ENCODE results near the gene STRAP.
A peak's percentile ranks its signal among the peaks of the same experiment; 100 is the strongest.

- TF ChIP-seq CTCF (conservative IDR thresholded peaks at IDR 0.05 in 1 of 2, IDR thresholded peaks at IDR 0.05 in 1 of 2; ENCODE audit: extremely low read depth in 1 of 2, insufficient read depth in 1 of 2, low read depth in 1 of 2, low read length in 2 of 2) (peak; percentile 7 to 25), EZH2 (IDR thresholded peaks at IDR 0.05; ENCODE audit: borderline replicate concordance, low read length) (no peak)
Measured at GRCh38 chr12:15931590-15932053, 49.4 kb downstream of the STRAP start.

Measured in mammary epithelial cell (primary cell).